ENCODE measurements around the gene LNPEP.

DNA sequence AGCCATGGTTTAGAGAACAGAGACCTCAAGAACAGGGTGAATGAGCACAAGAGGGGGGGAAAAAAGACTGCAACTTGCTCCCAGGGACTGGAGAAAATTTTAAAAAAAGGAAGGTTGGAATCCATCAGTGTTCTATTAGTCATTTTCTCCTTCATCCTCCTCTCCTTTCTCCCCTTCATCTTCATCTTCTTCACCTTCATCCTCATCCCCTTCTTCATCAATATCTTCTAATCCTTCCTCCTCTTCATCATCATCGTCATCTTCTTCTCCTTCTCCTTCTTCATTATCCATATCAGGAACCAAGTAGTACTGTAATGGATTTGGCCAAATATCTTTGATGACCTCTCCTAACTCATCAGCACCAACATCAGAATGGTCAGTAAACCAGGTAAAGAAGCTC lies 120.4 kb downstream of the LNPEP start:
- TF ChIP-seq EZH2 (IDR thresholded peaks at IDR 0.05; ENCODE audit: low read depth) = no peak
- no peak for TF ChIP-seq CTCF (conservative IDR thresholded peaks at IDR 0.05)
